Esophagus muscularis mucosa (tissue), 4 donors: Measurements from ENCODE around the gene BLID. TPM values are rescaled to one million over a fixed set of nuclear protein-coding genes. Genes with fewer than 3 reads are reported as not detected.

Source experiments
- DNase-seq: peaks from one replicate; pipeline ENCODE4 v3.0.0-alpha.2; 2017; ENCODE audit errors: extremely low spot score
- H3K27ac ChIP-seq, 4 donors: fragments of 200-600 bp; sonication (generic); replicated peaks in 1 of 4; 1 replicate in 3 of 4; 2 replicates in 1 of 4; pipeline ENCODE4 v1.5.1; 2016 to 2019; ENCODE audit warnings: mild to moderate bottlenecking in 1 of 4
- H3K27me3 ChIP-seq, 4 donors: fragments of 200-600 bp; sonication (generic); one replicate each; pipeline versions ENCODE4 v1.5.1 to v1.6.0; 2016 to 2019
- H3K36me3 ChIP-seq, 4 donors: fragments of 200-600 bp; sonication (generic); one replicate each; pipeline ENCODE4 v1.5.1; 2016 to 2019
- H3K4me1 ChIP-seq, 4 donors: fragments of 200-600 bp; sonication (generic); one replicate each; pipeline ENCODE4 v1.5.1; 2016 to 2019
- H3K4me3 ChIP-seq, 4 donors: fragments of 200-600 bp; sonication (generic); 1 replicate in 2 of 4; 2 replicates in 2 of 4; pipeline ENCODE4 v1.5.1; 2016 to 2019; ENCODE audit warnings: mild to moderate bottlenecking in 4 of 4, moderate library complexity in 1 of 4
- H3K9me3 ChIP-seq, 4 donors: fragments of 200-600 bp; sonication (generic); 1 replicate in 3 of 4; 2 replicates in 1 of 4; pipeline ENCODE4 v1.5.1; 2016 to 2019
- EP300 ChIP-seq: sonication (generic); formaldehyde crosslinking; IDR thresholded peaks from one replicate; pipeline ENCODE4 v1.6.1; 2017; ENCODE audit warnings: antibody characterized with exemption
- POLR2A ChIP-seq: fragments of 450-650 bp; IDR thresholded peaks from one replicate; pipeline ENCODE4 v1.6.1; 2017; ENCODE audit warnings: antibody characterized with exemption, moderate library complexity, mild to moderate bottlenecking, low read depth
- POLR2AphosphoS5 ChIP-seq, 2 donors: sonication (generic); formaldehyde crosslinking; IDR thresholded peaks; one replicate each; pipeline ENCODE4 v1.6.1; 2017; ENCODE audit warnings: antibody characterized with exemption in 2 of 2
- WGBS: methylation state at CpG from one replicate; pipeline ENCODE4 v1.1.5; 2018; 5-methylcytosine and 5-hydroxymethylcytosine counted together
- intact Hi-C: fragments of 100-400 bp; cut with DNase I; formaldehyde crosslinking; loops from one replicate; pipeline ENCODE4 v1.15.1; 2023
- total RNA-seq, 4 donors: library from RNA; depleted of rRNA; stranded (reverse); fragments of >200 nt; gene quantifications; one replicate each; pipeline versions ENCODE4 v1.1.0 to v1.2.1, GENCODE V29; 2016
- TF ChIP-seq, protein P1 (sequence below), 3 experiments: fragments of 200-600 bp in 2 of 3; fragments of 450-650 bp in 1 of 3; sonication (generic) in 2 of 3; IDR thresholded peaks; one replicate each; pipeline ENCODE4 v1.5.1; 2017 to 2019; ENCODE audit warnings: antibody characterized with exemption in 3 of 3, mild to moderate bottlenecking in 2 of 3, moderate library complexity in 1 of 3

The BLID gene
- total RNA-seq, 4 donors from 2014 or later, result 0.99 to 3.3 (median 1.3) TPM; not detected in 1

- Histone ChIP-seq H3K27me3 (no peaks in the 10 kb centered on the region), H3K27ac (no peak overlapping the region), H3K9me3 (no peaks in the 10 kb centered on the region), H3K36me3 (no peaks in the 10 kb centered on the region), H3K4me3 (no peak overlapping the region), H3K4me1 (no peaks in the 10 kb centered on the region)
- intact Hi-C loops, result no loop called here
- TF ChIP-seq POLR2A, result no peak
- no peak for TF ChIP-seq EP300
- no peak for TF ChIP-seq POLR2AphosphoS5 (IDR thresholded peaks at IDR 0.05)
- TF ChIP-seq, protein P1, sequence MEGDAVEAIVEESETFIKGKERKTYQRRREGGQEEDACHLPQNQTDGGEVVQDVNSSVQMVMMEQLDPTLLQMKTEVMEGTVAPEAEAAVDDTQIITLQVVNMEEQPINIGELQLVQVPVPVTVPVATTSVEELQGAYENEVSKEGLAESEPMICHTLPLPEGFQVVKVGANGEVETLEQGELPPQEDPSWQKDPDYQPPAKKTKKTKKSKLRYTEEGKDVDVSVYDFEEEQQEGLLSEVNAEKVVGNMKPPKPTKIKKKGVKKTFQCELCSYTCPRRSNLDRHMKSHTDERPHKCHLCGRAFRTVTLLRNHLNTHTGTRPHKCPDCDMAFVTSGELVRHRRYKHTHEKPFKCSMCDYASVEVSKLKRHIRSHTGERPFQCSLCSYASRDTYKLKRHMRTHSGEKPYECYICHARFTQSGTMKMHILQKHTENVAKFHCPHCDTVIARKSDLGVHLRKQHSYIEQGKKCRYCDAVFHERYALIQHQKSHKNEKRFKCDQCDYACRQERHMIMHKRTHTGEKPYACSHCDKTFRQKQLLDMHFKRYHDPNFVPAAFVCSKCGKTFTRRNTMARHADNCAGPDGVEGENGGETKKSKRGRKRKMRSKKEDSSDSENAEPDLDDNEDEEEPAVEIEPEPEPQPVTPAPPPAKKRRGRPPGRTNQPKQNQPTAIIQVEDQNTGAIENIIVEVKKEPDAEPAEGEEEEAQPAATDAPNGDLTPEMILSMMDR (IDR thresholded peaks at IDR 0.05), result no peak
- 85% methylated on average over 2 of the region's 2 CpGs for WGBS
- no peak for DNase-seq
Measured at GRCh38 chr11:122122179-122122578, 6.2 kb upstream of the BLID start.

- no peak overlapping the region for H3K4me3 ChIP-seq
- H3K9me3 ChIP-seq, result no peaks in the 10 kb centered on the region
- no peaks in the 10 kb centered on the region for H3K36me3 ChIP-seq
- no peak for TF ChIP-seq POLR2AphosphoS5 (IDR thresholded peaks at IDR 0.05)
- 70% methylated on average over 6 of the region's 6 CpGs for WGBS
- no peak for DNase-seq
- no peaks in the 10 kb centered on the region for H3K27me3 ChIP-seq
- intact Hi-C loops, result no loop called here
- peaks cover 0 to 9% (median 6%) of the 10 kb centered on the region in 4 donors for H3K4me1 ChIP-seq
- H3K27ac ChIP-seq, result no peak overlapping the region
Measured at GRCh38 chr11:122120096-122120495, 4.1 kb upstream of the BLID start.

GRCh38 chr11:122116591-122116990, 576 bp upstream of the BLID start:
- no peak for TF ChIP-seq POLR2A
- TF ChIP-seq, protein P1 (IDR thresholded peaks at IDR 0.05), result no peak
- TF ChIP-seq EP300, result no peak
- no peak for TF ChIP-seq POLR2AphosphoS5 (IDR thresholded peaks at IDR 0.05)
- Histone ChIP-seq H3K4me3 (no peak overlapping the region), H3K36me3 (no peaks in the 10 kb centered on the region), H3K27me3 (no peaks in the 10 kb centered on the region), H3K27ac (no peak overlapping the region), H3K4me1 (peaks cover 0 to 30% (median 23%) of the 10 kb centered on the region in 4 donors), H3K9me3 (no peaks in the 10 kb centered on the region)
- no peak for DNase-seq
- intact Hi-C loops, result no loop called here

DNA sequence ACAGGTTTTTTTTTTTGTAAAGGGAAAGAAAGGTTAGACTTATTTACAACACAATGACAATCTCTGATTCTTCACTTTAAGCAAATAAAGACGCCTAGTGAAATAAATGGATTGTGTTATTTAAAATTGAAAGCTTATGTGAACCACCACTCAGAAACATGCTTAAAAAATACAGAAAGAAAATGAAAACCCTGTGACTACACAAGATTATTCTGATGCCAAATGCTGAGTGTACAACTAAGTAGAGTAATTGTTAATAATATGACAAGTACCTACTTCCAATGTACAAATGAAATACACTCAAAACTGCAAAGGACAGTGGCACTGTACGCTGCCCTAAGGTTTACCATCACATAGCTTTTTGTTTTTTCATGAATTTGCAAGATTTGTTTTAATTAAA, 1.0 kb downstream of the BLID start:
- intact Hi-C loops, result loop anchor here (5.0 kb wide), 1 partner anchor 387 kb away; no protein-coding TSS in a partner anchor
- WGBS, result 68% methylated on average over 2 of the region's 2 CpGs
- no peak overlapping the region for H3K4me3 ChIP-seq

DNA sequence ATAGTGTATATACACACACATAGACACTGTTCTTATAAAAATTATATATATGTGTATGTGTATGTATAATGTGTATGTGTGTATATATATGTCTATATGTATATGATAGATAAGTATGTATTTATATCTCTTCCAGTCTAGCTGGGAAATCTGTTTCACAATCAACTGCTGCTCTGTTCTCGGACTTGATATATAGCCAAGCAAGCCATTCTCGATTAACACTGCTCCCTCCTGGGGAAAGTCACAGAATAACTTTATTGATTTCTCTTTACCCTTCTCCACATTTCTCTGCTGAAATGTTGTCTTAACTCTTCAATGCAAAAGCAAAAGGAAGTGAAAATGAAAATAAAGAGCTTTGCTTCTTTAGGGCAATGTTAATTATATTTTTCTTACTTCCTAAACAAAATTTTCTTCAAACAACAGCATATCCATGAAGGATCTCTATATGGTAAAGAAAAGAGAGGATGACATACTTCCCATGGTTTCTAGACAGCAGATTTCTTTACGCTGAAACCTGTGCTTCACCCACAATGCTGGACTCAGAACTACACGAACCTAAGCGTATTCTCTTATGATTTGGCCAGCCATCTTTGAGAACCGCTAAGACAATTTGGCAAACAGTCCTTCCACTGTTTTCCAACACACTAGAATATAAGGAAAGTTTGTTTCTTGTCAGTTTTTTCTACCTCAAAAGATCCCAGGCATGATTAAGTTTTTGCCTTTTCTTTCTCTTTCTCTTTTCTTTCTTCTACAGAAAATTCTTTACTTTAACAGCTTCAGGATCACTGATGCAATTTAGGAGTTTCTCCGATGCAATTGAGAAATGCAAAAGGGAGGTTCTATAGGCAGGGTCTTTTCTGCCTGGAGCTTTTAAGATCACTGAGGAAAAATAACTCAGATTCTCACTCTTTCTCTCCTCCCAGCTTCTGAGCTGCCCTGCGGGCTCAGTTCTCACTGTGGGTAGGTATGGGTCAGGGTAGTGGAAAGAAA, 1.9 kb downstream of the BLID start:
- intact Hi-C loops, result loop anchor here (5.0 kb wide), 1 partner anchor 388 kb away; no protein-coding TSS in a partner anchor
- Histone ChIP-seq H3K27ac (peak overlapping the region; percentile 37 to 60 (median 48)), H3K4me3 (peak overlapping the region in 2 of 4 donors; percentile 14 to 17), H3K9me3 (no peaks in the 10 kb centered on the region), H3K36me3 (no peaks in the 10 kb centered on the region), H3K4me1 (peaks cover 0 to 30% (median 23%) of the 10 kb centered on the region in 4 donors), H3K27me3 (no peaks in the 10 kb centered on the region)
- WGBS, result 82% methylated on average over 8 of the region's 8 CpGs
- TF ChIP-seq POLR2A, result no peak
- no peak for TF ChIP-seq EP300
- TF ChIP-seq POLR2AphosphoS5 (IDR thresholded peaks at IDR 0.05), result no peak
- TF ChIP-seq, protein P1 (IDR thresholded peaks at IDR 0.05), result no peak
- DNase-seq, result no peak

More for the DNA sequence above, 1.0 kb downstream of the BLID start:
- Histone ChIP-seq H3K9me3 (no peaks in the 10 kb centered on the region), H3K4me1 (peaks cover 0 to 30% (median 23%) of the 10 kb centered on the region in 4 donors), H3K27ac (peak overlapping the region; percentile 10 to 60 (median 48)), H3K36me3 (no peaks in the 10 kb centered on the region), H3K27me3 (no peaks in the 10 kb centered on the region)
- TF ChIP-seq POLR2AphosphoS5 (IDR thresholded peaks at IDR 0.05), result no peak
- no peak for TF ChIP-seq POLR2A
- no peak for DNase-seq
